Panc1 (cell line): Measurements from ENCODE around the gene DNMT3A. TPM values are rescaled to one million over a fixed set of nuclear protein-coding genes. Genes with fewer than 3 reads are reported as not detected.

Experiments
- ATAC-seq: fragments of 200-7000 bp; cut with Tn5 transposase; 2 replicates; pipeline ENCODE4 v1.9.1; 2020; ENCODE audit warnings: mild to moderate bottlenecking, moderate library complexity
- BruUV-seq: library from RNA; stranded (reverse); fragments of 400-500 nt; replicated peaks from 2 replicates; lab custom pipeline; 2021; lab: Mats Ljungman, UMichigan
- CTCF ChIA-PET: fragments of 300-600 bp; sonication (Branson Sonifier 250); formaldehyde crosslinking; loops from one replicate; lab custom pipeline; 2022; ENCODE audit warnings: antibody characterized with exemption; lab: Charles Lee
- POLR2A ChIA-PET: fragments of 300-600 bp; sonication (Branson Sonifier 250); formaldehyde crosslinking; loops from one replicate; lab custom pipeline; 2022; ENCODE audit warnings: antibody characterized with exemption; lab: Charles Lee
- DNase-seq: peaks from one replicate; pipeline ENCODE4 v3.0.0-alpha.2; 2010; ENCODE audit warnings: low read depth, low spot score
- H3K27ac ChIP-seq: 2 replicates; pipeline ENCODE4 v1.5.1; 2011; ENCODE audit warnings: mild to moderate bottlenecking, low read length, inconsistent platforms
- H3K27me3 ChIP-seq: fragments of 200-500 bp; sonication (Bioruptor generic); 2 replicates; pipeline ENCODE4 v1.6.0; 2014; ENCODE audit warnings: low read length, inconsistent platforms; ENCODE audit not compliant: control insufficient read depth, insufficient read depth
- H3K36me3 ChIP-seq: fragments of 200-500 bp; sonication (Bioruptor generic); 2 replicates; pipeline ENCODE4 v1.5.1; 2014; ENCODE audit warnings: inconsistent platforms, mild to moderate bottlenecking, low read length, moderate library complexity; ENCODE audit not compliant: control insufficient read depth, insufficient read depth
- H3K4me1 ChIP-seq: 2 replicates; pipeline ENCODE4 v1.5.1; 2011; ENCODE audit warnings: inconsistent platforms, mild to moderate bottlenecking, low read length, moderate library complexity; ENCODE audit not compliant: control insufficient read depth, insufficient read depth
- H3K4me3 ChIP-seq, 2 experiments: 2 replicates each; pipeline ENCODE4 v1.5.1; 2011 to 2012; ENCODE audit warnings: low read depth in 2 of 2, low read length in 2 of 2, mild to moderate bottlenecking in 2 of 2, inconsistent platforms in 1 of 2, moderate library complexity in 1 of 2
- H3K9me3 ChIP-seq: fragments of 200-500 bp; sonication (Bioruptor generic); 2 replicates; pipeline ENCODE4 v1.5.1; 2014; ENCODE audit warnings: low read depth, mild to moderate bottlenecking, inconsistent platforms, low read length, moderate library complexity; ENCODE audit not compliant: control insufficient read depth, insufficient read depth
- POLR2AphosphoS5 ChIP-seq: IDR thresholded peaks from 2 replicates; pipeline ENCODE4 v1.6.1; 2012; ENCODE audit warnings: mild to moderate bottlenecking, low read depth, low read length, moderate library complexity
- SIN3A ChIP-seq: IDR thresholded peaks from 2 replicates; pipeline ENCODE4 v1.6.1; 2012; ENCODE audit warnings: low read depth, mild to moderate bottlenecking, low read length, moderate library complexity, borderline replicate concordance; ENCODE audit not compliant: insufficient read depth
- TCF7L2 ChIP-seq: IDR thresholded peaks from 2 replicates; pipeline ENCODE4 v1.6.1; 2011; ENCODE audit warnings: mild to moderate bottlenecking, low read depth, low read length, inconsistent platforms
- in situ Hi-C: cut with HindIII; loops from 2 replicates; pipeline ENCODE4 v1.10.0; 2016; ENCODE audit warnings: low sequenced_read_pairs, low pct_unique_long_range_greater_than_20kb
- intact Hi-C: fragments of 100-400 bp; cut with micrococcal nuclease; formaldehyde crosslinking; loops from one replicate; pipeline ENCODE4 v1.10.0; 2022; ENCODE audit not compliant: unreplicated experiment
- total RNA-seq: library from RNA; stranded (reverse); gene quantifications from one replicate; pipeline ENCODE4 v1.2.1, GENCODE V29; 2021; ENCODE audit not compliant: unreplicated experiment
- TF ChIP-seq, protein P1 (sequence below), 2 experiments: IDR thresholded peaks; 2 replicates each; pipeline ENCODE4 v1.6.1; 2011 to 2012; ENCODE audit warnings: low read depth in 2 of 2, control low read depth in 1 of 2, low read length in 1 of 2, mild to moderate bottlenecking in 1 of 2, moderate library complexity in 1 of 2; ENCODE audit not compliant: insufficient read depth in 1 of 2
- TF ChIP-seq, protein P2 (sequence below): fragments of 450-650 bp; IDR thresholded peaks from 2 replicates; pipeline ENCODE4 v1.5.1; 2017; ENCODE audit warnings: mild to moderate bottlenecking

Gene DNMT3A
- total RNA-seq, 1 experiment from 2014 or later: 29.3 TPM

DNA sequence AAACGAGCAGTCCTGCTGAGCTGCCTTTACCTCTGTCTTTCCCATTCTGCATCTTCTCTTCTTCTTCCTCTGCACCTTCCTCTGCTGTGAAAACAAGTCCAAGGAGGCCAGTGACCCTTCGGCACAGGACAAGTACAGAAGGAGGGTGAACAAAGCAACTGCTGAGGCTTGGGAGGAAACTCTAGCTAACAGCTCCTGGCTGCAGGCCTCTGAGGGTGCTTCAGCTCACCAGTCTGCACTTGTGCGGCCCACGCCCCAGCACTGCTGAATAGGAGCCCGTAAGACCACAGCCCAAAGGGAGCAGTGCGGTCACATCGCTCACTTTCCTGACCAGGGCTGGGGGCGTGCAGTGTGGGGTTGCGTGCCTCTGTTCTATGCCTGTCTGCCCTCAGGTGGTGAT, 42.1 kb upstream of the DNMT3A start:
- DNase-seq: no peak
- no TSS peak for BruUV-seq
- Histone ChIP-seq H3K36me3 (no peaks in the 10 kb centered on the region), H3K27ac (no peak overlapping the region), H3K27me3 (no peaks in the 10 kb centered on the region), H3K9me3 (no peaks in the 10 kb centered on the region), H3K4me1 (no peaks in the 10 kb centered on the region), H3K4me3 (no peak overlapping the region)
- in situ Hi-C loops (no loop called here), intact Hi-C loops (no loop called here)
- CTCF ChIA-PET: no interaction called here
- POLR2A ChIA-PET: no interaction called here
- ATAC-seq: no peak
- TF ChIP-seq TCF7L2 (no peak), SIN3A (no peak), POLR2AphosphoS5 (no peak)
- TF ChIP-seq, protein P1, sequence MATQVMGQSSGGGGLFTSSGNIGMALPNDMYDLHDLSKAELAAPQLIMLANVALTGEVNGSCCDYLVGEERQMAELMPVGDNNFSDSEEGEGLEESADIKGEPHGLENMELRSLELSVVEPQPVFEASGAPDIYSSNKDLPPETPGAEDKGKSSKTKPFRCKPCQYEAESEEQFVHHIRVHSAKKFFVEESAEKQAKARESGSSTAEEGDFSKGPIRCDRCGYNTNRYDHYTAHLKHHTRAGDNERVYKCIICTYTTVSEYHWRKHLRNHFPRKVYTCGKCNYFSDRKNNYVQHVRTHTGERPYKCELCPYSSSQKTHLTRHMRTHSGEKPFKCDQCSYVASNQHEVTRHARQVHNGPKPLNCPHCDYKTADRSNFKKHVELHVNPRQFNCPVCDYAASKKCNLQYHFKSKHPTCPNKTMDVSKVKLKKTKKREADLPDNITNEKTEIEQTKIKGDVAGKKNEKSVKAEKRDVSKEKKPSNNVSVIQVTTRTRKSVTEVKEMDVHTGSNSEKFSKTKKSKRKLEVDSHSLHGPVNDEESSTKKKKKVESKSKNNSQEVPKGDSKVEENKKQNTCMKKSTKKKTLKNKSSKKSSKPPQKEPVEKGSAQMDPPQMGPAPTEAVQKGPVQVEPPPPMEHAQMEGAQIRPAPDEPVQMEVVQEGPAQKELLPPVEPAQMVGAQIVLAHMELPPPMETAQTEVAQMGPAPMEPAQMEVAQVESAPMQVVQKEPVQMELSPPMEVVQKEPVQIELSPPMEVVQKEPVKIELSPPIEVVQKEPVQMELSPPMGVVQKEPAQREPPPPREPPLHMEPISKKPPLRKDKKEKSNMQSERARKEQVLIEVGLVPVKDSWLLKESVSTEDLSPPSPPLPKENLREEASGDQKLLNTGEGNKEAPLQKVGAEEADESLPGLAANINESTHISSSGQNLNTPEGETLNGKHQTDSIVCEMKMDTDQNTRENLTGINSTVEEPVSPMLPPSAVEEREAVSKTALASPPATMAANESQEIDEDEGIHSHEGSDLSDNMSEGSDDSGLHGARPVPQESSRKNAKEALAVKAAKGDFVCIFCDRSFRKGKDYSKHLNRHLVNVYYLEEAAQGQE (IDR thresholded peaks at IDR 0.05; ENCODE audit: insufficient read depth in 1 of 2, low read depth in 2 of 2, low read length in 1 of 2): no peak
- TF ChIP-seq, protein P2, sequence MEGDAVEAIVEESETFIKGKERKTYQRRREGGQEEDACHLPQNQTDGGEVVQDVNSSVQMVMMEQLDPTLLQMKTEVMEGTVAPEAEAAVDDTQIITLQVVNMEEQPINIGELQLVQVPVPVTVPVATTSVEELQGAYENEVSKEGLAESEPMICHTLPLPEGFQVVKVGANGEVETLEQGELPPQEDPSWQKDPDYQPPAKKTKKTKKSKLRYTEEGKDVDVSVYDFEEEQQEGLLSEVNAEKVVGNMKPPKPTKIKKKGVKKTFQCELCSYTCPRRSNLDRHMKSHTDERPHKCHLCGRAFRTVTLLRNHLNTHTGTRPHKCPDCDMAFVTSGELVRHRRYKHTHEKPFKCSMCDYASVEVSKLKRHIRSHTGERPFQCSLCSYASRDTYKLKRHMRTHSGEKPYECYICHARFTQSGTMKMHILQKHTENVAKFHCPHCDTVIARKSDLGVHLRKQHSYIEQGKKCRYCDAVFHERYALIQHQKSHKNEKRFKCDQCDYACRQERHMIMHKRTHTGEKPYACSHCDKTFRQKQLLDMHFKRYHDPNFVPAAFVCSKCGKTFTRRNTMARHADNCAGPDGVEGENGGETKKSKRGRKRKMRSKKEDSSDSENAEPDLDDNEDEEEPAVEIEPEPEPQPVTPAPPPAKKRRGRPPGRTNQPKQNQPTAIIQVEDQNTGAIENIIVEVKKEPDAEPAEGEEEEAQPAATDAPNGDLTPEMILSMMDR: no peak

DNA sequence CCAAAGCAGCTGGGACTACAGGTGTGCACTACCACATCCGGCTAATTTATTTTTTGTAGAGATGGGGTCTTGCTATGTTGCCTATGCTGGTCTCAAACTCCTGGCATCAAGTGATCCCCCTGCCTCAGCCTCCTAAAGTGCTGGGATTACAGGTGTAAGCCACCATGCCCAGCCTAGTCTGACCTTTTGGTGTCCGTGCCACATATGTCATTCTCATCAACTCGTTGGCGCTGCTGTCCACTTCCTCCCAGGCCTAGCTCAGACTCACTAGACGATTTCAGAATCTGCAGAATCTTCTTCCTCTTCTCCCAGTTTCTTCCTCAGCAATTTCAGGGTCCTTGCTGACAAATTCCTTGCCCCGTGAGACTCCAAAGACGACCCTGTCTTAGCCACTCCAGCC, 39.8 kb upstream of the DNMT3A start:
- H3K27ac ChIP-seq: no peak overlapping the region
- TF ChIP-seq TCF7L2: no peak
- ATAC-seq: no peak
- intact Hi-C loops (no loop called here), in situ Hi-C loops (no loop called here)
- H3K9me3 ChIP-seq: no peaks in the 10 kb centered on the region
- H3K36me3 ChIP-seq: no peaks in the 10 kb centered on the region
- no peak overlapping the region for H3K4me3 ChIP-seq
- H3K27me3 ChIP-seq: no peaks in the 10 kb centered on the region
- ChIA-PET CTCF (no interaction called here), POLR2A (interaction anchor here (0.6 kb wide), 2 partner anchors 129 to 143 kb away, joined by 5 to 8 read pairs; no protein-coding TSS in a partner anchor)
- H3K4me1 ChIP-seq: no peaks in the 10 kb centered on the region; the same call in 1 of the 2 replicates
- no peak for DNase-seq
- BruUV-seq: no TSS peak

DNA sequence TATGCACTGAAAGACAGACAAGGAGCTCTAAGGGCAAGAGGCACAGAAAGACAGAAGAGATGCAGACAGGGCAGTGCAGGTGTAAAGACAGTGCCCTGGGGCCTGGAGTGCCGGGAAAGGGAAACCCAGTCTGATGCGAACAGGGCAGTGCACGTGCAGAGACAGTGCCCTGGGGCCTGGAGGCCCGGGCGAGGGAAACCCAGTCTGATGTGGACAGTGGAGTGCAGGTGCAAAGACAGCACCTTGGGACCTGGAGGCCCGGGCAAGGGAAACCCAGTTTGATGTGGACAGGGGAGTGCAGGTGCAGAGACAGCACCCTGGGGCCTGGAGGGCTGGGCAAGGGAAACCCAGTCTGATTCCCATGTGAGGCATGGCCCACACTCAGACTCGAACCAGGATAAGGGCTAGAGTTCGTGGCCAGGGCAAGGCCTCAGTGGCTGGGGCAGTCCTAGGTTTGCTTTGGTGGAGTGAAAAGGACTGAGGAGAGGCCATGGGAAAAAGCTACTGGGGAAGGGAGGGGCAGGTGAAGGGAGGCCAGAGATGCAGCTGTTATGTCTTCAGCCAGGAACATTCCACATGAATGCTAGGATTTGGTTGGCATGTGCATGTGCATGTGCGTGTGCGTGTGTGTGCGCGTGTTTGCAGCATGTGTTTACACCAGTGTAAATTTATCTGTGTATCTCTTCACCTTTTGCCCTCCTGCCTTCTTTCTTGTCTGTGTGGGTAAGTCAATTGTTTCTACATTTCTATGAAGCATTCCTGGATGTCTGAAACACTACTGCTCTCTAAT, 39.1 kb upstream of the DNMT3A start:
- CTCF ChIA-PET: no interaction called here
- in situ Hi-C loops: no loop called here
- H3K27me3 ChIP-seq: no peaks in the 10 kb centered on the region
- H3K4me1 ChIP-seq: no peaks in the 10 kb centered on the region; the same call in 1 of the 2 replicates
- TF ChIP-seq POLR2AphosphoS5: no peak
- TF ChIP-seq TCF7L2: no peak
- no peak for TF ChIP-seq SIN3A
- TF ChIP-seq, protein P2: no peak
- TF ChIP-seq, protein P1 (IDR thresholded peaks at IDR 0.05; ENCODE audit: insufficient read depth in 1 of 2, low read depth in 2 of 2, low read length in 1 of 2): no peak
- intact Hi-C loops: no loop called here
- H3K36me3 ChIP-seq: no peaks in the 10 kb centered on the region
- no peak for ATAC-seq
- DNase-seq: no peak
- BruUV-seq: no TSS peak
- POLR2A ChIA-PET: interaction anchor here (0.6 kb wide), 1 partner anchor 143 kb away, joined by 8 read pairs; no protein-coding TSS in a partner anchor
- no peaks in the 10 kb centered on the region for H3K9me3 ChIP-seq
- no peak overlapping the region for H3K4me3 ChIP-seq
- no peak overlapping the region for H3K27ac ChIP-seq
